HFF-Myc (cell line): ENCODE measurements around the gene AMY2B.
"Not testable (repeated sequence)": the region's sequence is repeated elsewhere in the genome, so short reads cannot be mapped to it uniquely, and the experiment has no call there.

Source experiments
- DNase-seq: peaks from one replicate; pipeline ENCODE4 v3.0.0-alpha.2; 2011; ENCODE audit warnings: low read depth; ENCODE audit errors: extremely low read depth
- H3K4me3 ChIP-seq: replicated peaks from 2 replicates; pipeline ENCODE4 v1.5.1; 2011; ENCODE audit warnings: low read depth, mild to moderate bottlenecking, control low read depth, low read length
- TF ChIP-seq, protein P1 (sequence below): IDR thresholded peaks from 2 replicates; pipeline ENCODE4 v1.5.1; 2012; ENCODE audit warnings: mild to moderate bottlenecking, low read depth, low read length, control low read depth; ENCODE audit errors: missing control alignments

The AMY2B gene

DNA sequence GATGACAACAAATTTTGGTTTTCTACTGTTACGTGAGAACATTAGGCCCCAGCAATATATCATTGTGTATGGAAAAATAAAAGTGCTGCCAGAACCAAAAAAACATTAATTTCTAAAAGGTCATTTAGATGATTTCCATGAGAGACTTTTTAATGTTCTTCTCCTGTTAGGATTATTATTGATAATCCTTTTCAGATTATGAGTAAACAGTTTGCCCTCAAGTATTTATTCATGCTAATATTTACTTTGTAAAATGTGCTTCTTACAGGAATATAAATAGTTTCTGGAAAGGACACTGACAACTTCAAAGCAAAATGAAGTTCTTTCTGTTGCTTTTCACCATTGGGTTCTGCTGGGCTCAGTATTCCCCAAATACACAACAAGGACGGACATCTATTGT, at the start of gene AMY2B:
AMY2B (plus strand) TSS at position 301 of the 400 bp plus-strand sequence; CDS start at position 315, 14 bp downstream.
- not testable (repeated sequence) for H3K4me3 ChIP-seq, DNase-seq

- TF ChIP-seq, protein P1, sequence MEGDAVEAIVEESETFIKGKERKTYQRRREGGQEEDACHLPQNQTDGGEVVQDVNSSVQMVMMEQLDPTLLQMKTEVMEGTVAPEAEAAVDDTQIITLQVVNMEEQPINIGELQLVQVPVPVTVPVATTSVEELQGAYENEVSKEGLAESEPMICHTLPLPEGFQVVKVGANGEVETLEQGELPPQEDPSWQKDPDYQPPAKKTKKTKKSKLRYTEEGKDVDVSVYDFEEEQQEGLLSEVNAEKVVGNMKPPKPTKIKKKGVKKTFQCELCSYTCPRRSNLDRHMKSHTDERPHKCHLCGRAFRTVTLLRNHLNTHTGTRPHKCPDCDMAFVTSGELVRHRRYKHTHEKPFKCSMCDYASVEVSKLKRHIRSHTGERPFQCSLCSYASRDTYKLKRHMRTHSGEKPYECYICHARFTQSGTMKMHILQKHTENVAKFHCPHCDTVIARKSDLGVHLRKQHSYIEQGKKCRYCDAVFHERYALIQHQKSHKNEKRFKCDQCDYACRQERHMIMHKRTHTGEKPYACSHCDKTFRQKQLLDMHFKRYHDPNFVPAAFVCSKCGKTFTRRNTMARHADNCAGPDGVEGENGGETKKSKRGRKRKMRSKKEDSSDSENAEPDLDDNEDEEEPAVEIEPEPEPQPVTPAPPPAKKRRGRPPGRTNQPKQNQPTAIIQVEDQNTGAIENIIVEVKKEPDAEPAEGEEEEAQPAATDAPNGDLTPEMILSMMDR: no peak
- H3K4me3 ChIP-seq: no peak overlapping the region
- DNase-seq: no peak
Observed at GRCh38 chr1:103523346-103523745, 48.0 kb upstream of the AMY2B start.

GRCh38 chr1:103525114-103525606, 46.2 kb upstream of the AMY2B start:
- TF ChIP-seq, protein P1: no peak
- peak; percentile 7 for DNase-seq
- H3K4me3 ChIP-seq: peak overlapping the region; percentile 94

GRCh38 chr1:103525607-103526507, 45.5 kb upstream of the AMY2B start, which contains the start of gene RNPC3:
Gene RNPC3 (plus strand): TSS chr1:103525699. CDS start chr1:103526071, 372 bp downstream.
- H3K4me3 ChIP-seq: peak within 1 kb of the TSS; percentile 94
- DNase-seq: peak; percentile 79
- TF ChIP-seq, protein P1: no peak

- H3K4me3 ChIP-seq: peak overlapping the region; percentile 94; the same call in 1 of the 2 replicates
- DNase-seq: no peak
- TF ChIP-seq, protein P1: no peak
Observed at GRCh38 chr1:103527331-103527730, 44.1 kb upstream of the AMY2B start.

DNA sequence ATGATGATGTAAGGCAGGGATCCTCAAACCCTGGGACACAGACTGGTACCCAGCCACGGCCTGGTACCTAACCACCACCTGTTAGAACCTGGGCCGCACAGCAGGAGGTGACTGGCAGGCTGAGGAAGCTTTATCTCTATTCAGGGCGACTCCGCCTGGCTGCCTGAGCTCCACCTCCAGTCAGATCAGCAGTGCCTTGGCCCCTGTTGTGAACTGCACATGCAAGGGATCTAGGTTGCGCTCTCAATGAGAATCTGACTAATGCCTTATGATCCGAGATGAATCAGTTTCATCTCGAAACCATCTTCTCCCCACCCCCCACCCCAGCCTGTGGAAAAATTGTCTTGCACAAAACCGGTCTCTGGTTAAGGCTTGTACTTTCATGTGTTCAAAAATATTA, 41.6 kb upstream of the AMY2B start:
- no peak for DNase-seq
- H3K4me3 ChIP-seq: no peak overlapping the region
- TF ChIP-seq, protein P1: no peak

DNA sequence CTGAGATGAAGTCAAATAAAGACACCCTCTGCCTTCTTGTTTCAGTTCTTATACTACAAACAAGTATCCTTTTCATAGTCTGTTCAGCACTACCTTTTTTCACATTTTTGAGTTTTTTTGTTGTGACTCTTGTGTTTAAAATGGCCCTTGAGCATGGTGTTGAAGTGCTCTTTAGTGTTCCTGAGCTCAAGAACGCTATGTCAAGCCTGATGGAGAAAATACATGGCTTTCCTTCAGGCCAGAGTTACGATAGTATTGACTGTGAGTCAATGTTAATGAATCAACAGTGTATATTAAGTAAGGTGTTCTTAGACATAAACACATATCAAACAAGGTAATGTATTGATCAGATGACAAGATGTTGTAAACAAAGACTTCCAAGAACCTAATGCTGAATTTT, 33.2 kb upstream of the AMY2B start:
- no peak overlapping the region for H3K4me3 ChIP-seq
- TF ChIP-seq, protein P1: no peak
- DNase-seq: no peak
